Superior temporal gyrus (tissue), 1 donor: Measurements from ENCODE around the gene GRAP2.
"Not testable (repeated sequence)": the region's sequence is repeated elsewhere in the genome, so short reads cannot be mapped to it uniquely, and the experiment has no call there.

Experiments
- DNase-seq: peaks from one replicate; pipeline ENCODE4 v3.0.0-alpha.2; 2016; ENCODE audit errors: extremely low spot score

Gene GRAP2

DNA sequence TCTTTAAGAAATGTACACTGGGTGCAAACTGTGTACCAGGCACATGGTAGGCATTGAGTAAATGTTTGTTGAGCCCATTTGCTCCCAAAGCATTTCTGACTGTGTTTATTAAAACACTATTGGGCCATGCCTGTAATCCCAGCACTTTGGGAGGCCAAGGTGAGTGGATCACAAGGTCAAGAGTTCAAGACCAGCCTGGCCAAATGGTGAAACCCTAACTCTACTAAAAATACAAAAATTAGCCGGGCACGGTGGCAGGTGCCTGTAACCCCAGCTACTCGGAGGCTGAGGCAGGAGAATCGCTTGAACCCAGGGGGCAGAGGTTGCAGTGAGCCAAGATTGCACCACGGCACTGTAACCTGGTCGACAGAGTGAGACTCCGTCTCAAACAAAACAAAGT, 92.0 kb downstream of the GRAP2 start:
- DNase-seq: not testable (repeated sequence)

DNA sequence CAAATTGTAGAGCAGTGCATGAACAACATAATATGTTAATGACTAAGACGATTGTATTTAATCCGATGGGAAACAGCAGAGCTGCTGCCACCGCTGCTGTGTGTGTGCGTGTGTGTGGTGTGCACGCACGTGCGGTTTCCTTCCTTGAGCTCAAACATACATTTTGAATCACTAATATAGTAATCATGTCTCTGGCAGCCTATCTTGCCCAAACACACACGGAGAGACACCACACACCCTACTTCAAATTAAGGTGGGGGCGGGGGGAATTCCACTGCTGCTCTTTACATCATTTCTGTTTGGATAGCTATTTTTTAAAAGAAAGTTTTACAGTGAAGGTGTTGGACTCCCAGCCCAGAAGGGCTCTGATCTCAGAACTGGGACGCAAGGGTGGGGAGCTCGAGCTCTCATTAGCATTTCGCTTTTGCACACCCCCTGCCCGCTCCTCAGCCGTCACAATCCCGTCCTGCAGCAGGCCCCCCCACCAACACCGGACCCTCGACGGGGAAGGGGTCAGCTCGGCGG, 93.2 kb downstream of the GRAP2 start:
- no peak for DNase-seq

DNA sequence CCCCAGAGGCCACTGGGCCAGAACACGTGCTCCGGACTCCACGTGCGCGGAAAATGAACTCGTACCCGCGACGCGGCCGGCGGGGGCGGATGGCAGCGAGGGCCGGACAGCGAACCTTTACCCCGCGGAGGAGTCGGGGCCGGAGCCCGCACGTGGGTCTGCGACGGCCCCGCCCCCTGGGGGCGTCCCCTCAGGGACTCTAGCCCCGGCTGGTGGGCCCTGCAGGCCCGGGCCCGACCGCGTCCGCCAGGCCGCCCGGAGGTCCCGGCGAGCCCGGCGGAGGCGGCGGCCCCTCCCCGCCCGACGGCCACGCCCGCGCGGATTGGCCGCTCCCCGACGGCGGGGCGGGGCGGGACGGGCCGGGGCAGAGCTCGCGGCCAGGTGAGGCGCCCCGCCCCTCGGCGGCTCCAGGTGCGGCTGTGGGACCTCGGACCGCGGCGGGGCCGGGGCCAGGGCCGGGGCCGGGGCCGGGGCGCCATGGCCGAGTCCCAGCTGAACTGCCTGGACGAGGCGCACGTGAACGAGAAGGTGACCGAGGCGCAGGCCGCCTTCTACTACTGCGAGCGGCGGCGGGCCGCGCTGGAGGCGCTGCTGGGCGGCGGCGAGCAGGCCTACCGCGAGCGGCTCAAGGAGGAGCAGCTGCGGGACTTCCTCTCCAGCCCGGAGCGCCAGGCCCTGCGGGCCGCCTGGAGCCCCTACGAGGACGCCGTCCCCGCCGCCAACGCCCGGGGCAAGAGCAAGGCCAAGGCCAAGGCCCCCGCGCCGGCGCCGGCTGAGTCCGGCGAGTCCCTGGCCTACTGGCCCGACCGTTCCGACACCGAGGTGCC, 93.9 kb downstream of the GRAP2 start, which contains the start of gene FAM83F:
TSS of gene FAM83F (plus strand) at position 389 of the 827 bp plus-strand sequence. CDS start at position 478, 89 bp downstream.
- DNase-seq: no peak

DNA sequence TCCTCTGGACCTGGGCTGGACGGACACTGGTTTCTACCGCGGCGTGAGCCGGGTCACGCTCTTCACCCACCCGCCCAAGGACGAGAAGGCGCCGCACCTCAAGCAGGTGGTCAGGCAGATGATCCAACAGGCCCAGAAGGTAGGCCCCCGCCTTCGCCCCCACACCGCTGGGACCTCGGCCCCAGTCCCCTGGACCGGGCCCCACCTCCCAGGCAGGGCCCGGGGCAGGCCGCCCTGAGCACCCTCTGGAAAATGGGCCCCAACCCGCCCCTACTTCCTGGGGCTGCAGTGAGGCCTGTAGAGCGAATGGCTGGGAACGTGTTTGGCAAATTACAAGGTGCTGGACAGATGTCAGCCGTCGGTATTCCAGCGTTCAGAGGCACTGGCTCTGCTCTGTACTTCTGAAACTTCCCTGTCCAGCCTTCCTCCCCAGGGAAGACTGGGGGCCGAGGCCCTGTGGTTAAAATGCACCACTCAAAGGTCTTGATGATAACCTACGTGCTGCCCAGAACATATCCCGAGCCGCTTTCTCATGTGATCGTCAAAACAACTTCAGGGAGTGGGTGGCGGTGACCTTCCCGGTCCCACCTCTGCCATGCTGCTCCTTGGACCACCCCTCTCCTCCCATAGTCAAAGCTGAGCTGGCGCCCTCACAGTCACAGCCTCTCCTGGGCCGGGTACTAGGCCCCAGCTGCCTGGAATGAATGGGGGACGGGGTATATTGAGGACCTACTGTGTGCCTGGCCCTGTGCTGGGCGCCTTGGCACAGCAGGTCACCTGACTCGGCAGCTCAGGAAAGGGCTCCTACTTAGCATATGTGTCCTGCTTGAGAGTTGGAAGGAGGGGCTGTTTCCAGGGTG, 94.7 kb downstream of the GRAP2 start:
- DNase-seq: no peak

GRCh38 chr22:39996732-39997131, 95.8 kb downstream of the GRAP2 start:
- no peak for DNase-seq

- no peak for DNase-seq
These were observed 96.5 kb downstream of the GRAP2 start for GRCh38 chr22:39997421-39997820.

DNA sequence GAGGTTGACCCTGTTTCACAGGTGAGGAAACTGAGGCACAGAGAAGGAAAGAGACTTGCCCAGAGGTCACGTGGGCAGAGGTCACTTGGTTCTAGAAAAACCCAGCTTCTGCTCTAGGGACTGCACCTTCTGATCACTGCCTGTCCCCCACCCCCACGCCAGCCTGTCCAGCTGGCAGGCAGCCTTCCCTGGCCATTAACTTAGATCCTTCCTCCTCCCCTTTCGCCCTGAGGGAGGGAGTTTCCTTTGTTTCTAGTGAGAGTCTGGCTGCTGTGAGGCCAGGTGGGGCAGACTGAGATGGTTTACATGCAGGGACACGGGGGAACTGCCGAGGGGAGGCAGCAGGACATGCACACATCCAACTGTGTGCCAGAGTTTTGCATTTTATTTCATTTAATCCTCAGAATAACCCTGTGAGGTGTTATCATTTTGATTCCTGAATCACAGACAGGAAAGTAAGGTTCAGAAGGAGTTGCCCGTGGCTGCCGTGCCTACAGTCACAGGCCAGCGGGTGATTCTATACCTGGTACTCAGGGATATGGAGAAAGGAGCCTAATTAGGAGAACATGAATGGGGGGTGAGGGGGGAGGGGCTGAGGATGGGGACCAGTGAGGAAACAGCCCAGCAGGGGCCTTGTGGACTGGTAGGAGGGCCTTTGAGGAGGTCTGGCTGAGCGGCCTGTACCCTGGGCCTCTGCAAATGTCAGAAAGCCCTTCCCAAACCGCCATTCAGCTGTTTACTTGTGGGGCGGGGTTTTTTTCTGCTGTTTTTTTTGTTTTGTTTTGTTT, 97.2 kb downstream of the GRAP2 start:
- DNase-seq: no peak

DNA sequence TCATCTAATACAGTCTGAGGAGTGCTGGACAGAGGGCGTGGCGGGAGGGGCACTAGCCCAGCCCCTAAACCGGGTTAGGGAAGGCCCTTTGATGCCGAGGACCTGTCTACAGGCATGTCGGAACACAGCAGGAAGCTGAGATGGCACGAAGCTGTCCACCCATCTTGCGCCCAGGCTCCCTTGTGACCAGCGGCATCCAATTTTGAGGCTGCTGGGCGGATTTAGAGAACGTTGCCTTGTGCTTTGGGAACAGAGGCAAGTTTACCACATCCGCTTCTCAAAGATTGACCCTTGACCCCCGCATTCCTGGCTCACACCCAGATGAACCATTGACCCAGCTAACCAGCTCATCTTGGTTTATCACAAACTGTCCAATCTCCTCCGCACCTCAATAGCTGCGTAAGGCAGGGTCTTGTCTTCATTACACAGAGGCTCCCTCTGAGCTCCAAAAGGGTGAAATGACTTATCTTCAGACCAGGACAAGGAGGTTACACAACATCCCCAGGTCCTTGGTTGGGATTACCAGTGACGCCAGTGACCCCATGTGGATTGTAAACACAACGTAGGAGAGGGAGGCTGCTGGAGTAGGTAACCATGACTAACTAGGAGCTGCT, 98.4 kb downstream of the GRAP2 start:
- no peak for DNase-seq

- no peak for DNase-seq
These were observed 99.3 kb downstream of the GRAP2 start for GRCh38 chr22:40000171-40000570.

DNA sequence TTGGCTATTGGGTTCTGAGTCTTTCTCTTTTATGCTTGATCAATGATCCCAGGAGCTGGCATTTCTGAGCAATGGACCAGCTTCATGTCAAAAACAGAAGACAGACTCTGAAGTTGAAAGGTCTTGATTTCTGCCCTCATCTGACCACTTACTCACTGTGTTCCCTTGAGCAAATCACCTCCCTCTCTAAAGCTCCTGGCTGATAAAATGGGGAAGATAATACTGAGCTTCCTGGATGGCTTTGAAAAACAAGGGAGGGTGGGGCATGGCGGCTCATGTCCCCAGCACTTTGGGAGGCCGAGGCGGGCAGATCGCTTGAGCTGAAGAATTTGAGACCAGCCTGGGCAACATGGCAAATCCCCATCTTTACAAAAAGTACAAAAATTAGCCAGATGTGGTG, 100.2 kb downstream of the GRAP2 start:
- DNase-seq: no peak

- DNase-seq: no peak
These were observed 101.1 kb downstream of the GRAP2 start for GRCh38 chr22:40001800-40002577.

DNA sequence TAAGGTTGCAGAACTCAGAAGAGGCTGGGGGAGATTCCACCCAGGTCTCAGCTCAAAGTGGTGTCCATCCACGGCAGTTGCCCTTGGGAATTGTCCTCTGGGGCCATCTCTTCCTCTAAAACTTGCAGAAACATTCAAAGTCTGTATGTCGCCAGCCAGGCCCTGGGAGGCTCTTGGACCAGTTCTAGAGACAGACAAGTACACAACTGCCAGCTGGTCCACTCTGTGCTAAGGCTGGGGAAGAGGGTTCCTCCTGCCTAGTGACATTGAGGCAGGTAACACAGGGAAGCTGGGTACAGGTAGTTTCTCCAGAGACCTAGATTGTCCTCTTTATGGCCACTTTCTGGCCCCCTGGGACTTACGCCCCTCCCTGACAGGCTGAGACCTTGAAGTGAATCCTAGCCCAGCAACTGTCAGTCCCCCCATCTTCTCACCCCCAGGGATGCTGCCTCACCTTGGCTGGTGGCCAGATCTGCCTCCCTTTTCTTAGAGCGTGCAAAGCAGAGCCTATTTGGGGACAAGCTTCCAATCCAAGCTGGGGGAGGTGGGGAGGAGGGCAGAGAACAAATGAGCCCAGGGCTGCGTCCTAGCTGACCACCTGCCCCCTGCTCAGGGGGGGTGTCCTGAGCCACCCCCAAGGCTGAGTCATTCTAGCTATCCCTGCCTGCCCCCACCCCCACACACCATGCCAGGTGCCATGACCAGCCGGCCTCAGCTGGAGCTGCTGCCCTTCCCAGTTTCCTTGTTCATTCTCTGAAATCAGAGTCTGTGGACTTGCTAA, 102.2 kb downstream of the GRAP2 start:
- DNase-seq: no peak

- no peak for DNase-seq
These were observed 104.0 kb downstream of the GRAP2 start for GRCh38 chr22:40004836-40005235.

GRCh38 chr22:40006641-40007040, 105.8 kb downstream of the GRAP2 start:
- DNase-seq: no peak

DNA sequence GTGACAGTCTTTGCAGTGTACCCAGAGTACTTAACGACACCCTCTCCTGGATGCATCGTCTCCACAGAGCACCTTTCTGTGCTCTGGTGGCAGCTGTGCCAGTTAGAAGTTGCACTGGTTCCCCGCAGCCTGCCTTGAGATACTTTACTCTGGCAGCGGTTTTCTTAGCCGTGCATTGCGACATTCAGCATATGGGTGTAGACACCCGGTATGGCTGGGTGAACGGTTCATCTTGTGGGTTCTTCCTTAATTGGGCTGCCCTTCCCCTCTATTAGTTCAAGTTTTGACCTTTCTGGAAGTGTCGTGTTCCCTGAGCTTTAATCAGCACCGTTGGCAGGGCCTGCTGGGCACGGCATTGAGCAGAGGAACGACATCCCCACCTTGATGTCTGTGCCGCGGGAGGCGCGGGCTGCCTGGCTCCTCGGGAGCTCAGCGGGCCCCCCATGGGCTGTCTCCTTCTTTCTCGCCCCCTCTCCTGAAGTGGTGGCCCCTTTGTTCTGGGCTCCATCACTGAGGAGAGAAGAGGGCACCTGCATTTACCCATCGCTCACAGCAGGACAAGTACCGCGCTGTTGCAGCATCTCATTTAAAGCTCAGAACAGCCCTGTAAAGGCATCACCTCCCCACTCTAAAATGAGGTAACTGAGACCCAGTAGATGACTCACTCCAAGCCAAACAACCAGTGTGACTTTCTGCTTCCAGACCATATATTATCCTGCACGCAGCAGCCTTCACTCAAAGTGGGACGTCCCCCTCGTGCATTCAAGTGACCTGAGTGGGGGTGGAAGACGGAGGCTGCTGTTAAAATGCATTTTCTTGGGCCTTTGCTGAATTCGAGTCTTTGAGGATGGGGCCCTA, 107.2 kb downstream of the GRAP2 start:
- DNase-seq: no peak

GRCh38 chr22:40008726-40009291, 107.9 kb downstream of the GRAP2 start:
- no peak for DNase-seq

GRCh38 chr22:40009292-40009774, 108.4 kb downstream of the GRAP2 start:
- DNase-seq: no peak
